WI38 (cell line): ENCODE results near the gene OR2B2.

Experiments
- H3K4me3 ChIP-seq: 2 replicates; pipeline ENCODE4 v1.5.1; 2011; ENCODE audit warnings: low read depth, mild to moderate bottlenecking, control low read depth, low read length
- TF ChIP-seq, protein P1 (sequence below): IDR thresholded peaks from 2 replicates; pipeline ENCODE4 v1.5.1; 2012; ENCODE audit warnings: low read depth, mild to moderate bottlenecking, control low read depth, low read length

The OR2B2 gene

DNA sequence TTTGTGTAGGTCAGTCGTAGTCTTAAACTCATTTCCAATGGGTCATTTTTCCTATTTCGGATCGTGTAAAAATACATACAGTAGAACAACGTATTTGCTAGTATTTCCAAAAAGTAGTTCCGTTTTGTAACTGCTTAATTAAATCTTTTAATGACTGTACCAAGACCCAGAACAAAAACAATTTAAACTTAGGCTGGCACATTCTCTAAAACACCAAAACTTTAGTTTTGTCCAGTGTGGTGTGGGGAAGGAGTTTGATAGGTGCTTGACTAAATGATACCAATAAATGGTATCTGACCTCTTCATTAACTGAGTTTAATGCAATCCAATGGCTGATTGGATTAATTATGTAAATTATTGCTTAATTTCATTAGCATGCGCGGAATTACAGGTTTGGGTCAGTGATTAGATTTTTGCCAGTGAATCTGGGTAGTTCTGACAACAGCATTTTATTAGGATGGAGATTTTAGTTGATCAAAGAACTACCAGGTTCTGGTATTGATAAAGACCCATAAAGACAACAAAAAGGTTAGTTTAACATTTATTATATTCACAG is 20.8 kb downstream of the OR2B2 start:
- peak overlapping the region; percentile 85 for H3K4me3 ChIP-seq
- TF ChIP-seq, protein P1, sequence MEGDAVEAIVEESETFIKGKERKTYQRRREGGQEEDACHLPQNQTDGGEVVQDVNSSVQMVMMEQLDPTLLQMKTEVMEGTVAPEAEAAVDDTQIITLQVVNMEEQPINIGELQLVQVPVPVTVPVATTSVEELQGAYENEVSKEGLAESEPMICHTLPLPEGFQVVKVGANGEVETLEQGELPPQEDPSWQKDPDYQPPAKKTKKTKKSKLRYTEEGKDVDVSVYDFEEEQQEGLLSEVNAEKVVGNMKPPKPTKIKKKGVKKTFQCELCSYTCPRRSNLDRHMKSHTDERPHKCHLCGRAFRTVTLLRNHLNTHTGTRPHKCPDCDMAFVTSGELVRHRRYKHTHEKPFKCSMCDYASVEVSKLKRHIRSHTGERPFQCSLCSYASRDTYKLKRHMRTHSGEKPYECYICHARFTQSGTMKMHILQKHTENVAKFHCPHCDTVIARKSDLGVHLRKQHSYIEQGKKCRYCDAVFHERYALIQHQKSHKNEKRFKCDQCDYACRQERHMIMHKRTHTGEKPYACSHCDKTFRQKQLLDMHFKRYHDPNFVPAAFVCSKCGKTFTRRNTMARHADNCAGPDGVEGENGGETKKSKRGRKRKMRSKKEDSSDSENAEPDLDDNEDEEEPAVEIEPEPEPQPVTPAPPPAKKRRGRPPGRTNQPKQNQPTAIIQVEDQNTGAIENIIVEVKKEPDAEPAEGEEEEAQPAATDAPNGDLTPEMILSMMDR = no peak

DNA sequence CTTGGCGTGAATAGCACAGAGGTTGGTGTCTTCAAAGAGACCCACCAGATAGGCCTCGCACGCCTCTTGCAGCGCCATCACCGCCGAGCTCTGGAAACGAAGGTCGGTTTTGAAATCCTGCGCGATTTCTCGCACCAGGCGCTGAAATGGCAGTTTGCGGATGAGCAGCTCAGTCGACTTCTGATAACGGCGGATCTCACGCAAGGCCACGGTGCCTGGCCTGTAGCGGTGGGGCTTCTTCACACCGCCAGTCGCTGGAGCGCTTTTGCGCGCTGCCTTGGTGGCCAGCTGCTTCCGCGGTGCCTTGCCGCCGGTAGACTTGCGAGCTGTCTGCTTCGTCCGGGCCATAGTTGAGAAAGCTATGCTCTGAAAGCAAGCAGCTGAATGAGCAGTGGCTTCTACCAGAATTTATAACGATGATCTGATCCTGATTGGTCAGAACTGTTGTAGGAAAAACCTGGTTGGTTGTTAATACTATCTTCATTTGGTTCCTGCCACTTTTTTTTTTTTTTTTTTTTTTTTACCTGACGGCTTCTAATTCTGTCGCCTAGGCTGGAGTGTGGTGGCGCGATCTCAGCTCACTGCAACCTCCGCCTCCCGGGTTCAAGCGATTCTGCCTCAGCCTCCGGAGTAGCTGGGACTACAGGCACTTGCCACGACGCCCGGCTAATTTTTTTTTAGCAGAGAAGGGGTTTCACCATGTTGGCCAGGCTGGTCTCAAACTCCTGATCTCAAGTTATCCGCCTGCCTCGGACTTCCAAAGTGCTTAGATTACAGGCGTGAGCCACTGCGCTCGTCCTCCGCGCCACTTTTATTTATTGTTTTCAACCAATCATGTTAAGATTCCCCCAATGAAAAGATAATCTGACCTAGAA is 21.5 kb downstream of the OR2B2 start:
- TF ChIP-seq, protein P1 = no peak
- H3K4me3 ChIP-seq = peak overlapping the region; percentile 85

DNA sequence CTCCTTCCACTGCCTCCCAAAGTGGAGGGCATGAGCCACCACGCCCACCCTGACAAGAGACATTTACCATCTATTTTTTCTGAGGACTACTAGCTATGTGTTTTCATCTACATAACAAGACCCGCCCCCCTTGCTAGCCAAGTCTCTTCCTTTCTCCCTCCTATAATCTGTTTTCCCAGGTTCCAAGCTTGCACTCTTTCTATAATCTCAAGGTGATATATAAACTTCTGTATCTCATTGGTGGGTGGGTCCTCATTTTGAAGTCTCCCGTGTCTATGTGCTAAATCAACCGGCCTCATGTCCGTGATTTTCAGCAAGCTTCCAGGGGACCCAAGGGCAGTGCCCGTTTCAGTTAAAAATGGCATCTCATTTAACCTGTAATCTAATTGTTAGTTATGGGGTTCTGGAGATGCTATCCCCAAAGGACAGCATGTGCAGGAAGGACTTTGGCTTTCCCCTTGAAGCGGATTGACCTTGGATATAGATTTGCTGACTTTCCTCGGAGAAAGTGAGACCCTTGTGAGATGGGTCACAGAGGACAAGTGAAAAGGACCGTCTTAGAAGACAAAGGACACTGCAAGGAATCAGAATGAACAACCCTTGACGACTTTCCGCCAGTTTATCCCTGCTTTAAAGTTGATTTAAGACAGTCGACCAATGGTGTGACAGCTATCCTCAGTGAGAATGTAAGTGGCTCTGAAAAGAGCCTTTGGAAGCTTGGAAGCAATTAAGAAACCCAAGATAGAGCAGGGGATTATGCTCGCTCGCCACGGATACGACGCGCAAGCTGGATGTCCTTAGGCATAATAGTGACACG is 22.4 kb downstream of the OR2B2 start:
- peak overlapping the region; percentile 85 for H3K4me3 ChIP-seq
- TF ChIP-seq, protein P1 = no peak

DNA sequence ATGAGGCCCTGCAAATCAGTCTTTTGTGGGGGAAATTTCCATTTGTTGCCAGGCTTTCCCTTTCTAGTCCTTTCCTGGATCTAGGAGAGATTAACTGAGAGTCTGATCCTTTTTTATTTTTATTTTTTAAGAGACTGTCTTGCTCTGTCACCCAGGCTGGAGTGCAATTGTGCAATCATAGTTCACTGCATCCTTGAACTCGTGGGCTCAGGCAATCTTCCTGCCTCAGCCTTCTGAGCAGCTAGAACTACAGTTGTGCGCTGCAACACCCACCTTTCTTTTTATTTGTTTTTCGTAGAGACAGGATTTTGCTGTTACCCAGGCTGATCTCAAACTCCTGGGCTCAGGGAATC is 22.9 kb downstream of the OR2B2 start:
- no peak overlapping the region for H3K4me3 ChIP-seq
- TF ChIP-seq, protein P1 = no peak

DNA sequence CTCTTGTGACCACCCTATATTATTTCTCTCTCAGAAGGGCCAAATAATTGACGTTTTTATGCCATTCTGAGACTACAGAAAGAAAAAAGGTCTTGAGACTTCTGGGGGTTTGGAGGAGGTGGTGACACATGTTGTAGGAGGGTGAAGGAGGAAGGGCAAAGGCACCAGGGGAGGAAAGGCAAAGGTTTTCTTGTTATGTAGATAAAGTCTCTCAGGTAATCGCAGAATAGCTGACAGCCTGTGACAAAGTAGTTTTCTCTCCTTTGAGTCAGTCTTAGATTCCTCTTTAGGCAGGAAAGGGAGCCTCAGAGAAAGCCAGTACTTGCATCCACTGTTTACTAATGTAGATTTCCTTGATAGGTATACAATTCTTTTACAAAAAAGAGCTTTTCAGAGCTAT is 23.6 kb downstream of the OR2B2 start:
- TF ChIP-seq, protein P1 = no peak
- H3K4me3 ChIP-seq = no peak overlapping the region

DNA sequence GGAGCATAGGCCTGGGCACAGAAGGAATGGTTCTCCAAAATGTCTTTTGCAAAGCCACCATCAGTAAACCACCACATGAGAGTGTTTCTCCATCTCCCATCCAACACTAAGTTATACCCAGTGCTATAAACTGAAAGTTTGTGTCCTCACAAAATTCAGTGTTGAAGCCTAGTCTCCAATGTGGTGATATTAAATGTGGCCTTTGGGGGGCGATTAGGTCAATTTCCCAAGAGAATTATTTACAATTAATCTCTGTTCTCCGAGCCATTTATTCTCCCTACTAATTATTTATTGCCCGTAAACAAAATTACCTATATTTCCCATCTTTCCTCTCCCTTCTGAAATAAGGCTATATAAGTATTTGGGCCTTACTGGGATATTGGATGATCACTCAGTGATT is 26.1 kb downstream of the OR2B2 start:
- H3K4me3 ChIP-seq = no peak overlapping the region
- TF ChIP-seq, protein P1 = no peak

DNA sequence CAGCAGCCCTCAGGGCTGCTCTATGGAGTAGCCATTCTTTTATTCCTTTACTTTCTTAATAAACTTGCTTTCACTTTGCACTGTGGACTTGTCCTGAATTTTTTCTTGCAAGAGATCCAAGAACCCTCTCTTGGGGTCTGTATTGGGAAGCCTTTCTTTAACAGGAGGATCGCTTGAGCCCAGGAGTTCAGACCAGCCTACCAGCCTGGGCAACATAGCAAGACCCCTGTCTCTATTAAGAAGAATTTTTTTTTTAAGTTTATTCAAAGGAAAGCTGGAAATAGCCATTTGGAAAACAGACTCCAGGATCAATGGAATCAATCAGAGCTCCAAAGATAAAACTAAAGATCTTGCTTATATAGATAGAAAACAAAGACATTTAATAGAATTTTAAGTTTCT is 29.1 kb downstream of the OR2B2 start:
- H3K4me3 ChIP-seq = no peak overlapping the region
- TF ChIP-seq, protein P1 = no peak
